ENCODE results near the gene NUBP2.

Gene NUBP2

GRCh38 chr16:1831186-1832075 lies 48.7 kb downstream of the NUBP2 start:
- DNase-seq: no peak

GRCh38 chr16:1832838-1833454 lies 50.2 kb downstream of the NUBP2 start:
- no peak for DNase-seq

DNA sequence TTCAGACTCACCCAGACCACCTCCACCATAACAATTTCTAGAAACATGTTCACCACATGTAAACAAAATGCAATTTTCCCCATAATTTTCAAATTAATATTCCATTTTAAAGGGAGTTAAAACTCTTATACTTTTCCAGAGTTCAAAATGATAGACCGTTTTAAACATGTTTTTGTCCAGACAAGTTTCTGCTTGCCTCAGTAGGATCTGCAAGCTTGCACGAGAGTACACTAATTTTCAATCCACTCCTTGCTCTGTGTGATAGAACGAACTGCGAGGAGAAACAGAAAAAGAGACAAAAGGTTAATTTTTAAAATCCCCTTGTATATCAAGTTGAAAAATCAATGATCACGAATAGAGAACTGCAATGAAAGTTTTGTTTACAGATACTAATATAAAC lies 51.3 kb downstream of the NUBP2 start:
- DNase-seq: no peak

Measured in AML-193 (cell line).